Heart left ventricle (tissue), 13 donors: ENCODE measurements around the gene ACBD3.

Experiments
- POLR2A ChIP-seq, 2 donors: fragments of 450-650 bp; IDR thresholded peaks; one replicate each; pipeline ENCODE4 v1.6.1; 2017; ENCODE audit warnings: antibody characterized with exemption in 2 of 2, mild to moderate bottlenecking in 2 of 2, moderate library complexity in 2 of 2
- TF ChIP-seq, protein P1 (sequence below), 12 donors: fragments of 200-600 bp; sonication (generic) in 4 of 12; IDR thresholded peaks; one replicate each; pipeline versions ENCODE4 v1.5.0 to v1.8.0; 2018 to 2022; ENCODE audit warnings: antibody characterized with exemption in 12 of 12, mild to moderate bottlenecking in 5 of 12
- donor health status: ischemic (EF 13 %, LVEDD 7.1; RV severe dilation, severe dysfunction).
- donor health status: DM: no; HTN: yes; CAD: no.
- donor health status: DM: no; HTN: no; CAD: no.
- donor health status: ischemic (EF 25% LVEDD 6.9; RV normal size, moderate dysfunction).
- donor health status: ischemic (EF 25% LVEDD 5.7; RV mildly dilated, moderate dysfunction).
- donor health status: ischemic (EF 35%, LVEDD 5.7; RV mildly dilated, moderate dysfunction).
- donor health status: nonischemic (EF 11% LVEDD 7.7; RV severe dilation, severe dysfunction).
- donor health status: DM: yes; HTN: yes; CAD: no.
- donor health status: PGD.
- donor health status: ischemic (EF 29% LVEDD 5.4; RV normal size, mild dysfunction).
- donor health status: nonischemic (EF 23%, LVEDD 6.1; RV moderate dilation, normal function).

DNA sequence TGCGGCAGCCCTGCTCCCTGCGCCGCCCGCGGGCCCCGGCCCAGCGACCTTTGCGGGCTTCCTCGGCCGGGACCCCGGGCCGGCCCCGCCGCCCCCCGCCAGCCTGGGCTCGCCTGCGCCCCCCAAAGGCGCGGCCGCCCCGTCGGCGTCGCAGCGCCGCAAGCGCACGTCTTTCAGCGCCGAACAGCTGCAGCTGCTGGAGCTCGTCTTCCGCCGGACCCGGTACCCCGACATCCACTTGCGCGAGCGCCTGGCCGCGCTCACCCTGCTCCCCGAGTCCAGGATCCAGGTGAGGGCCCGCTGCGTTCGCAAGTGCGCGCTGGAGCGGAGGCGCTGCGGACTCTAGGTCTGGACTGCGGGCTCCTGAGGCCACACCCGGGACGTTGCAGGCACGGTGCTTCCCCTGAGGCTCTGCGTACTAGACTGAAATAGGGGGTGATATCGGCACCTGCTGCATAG lies 37.3 kb upstream of the ACBD3 start:
- TF ChIP-seq, protein P1, sequence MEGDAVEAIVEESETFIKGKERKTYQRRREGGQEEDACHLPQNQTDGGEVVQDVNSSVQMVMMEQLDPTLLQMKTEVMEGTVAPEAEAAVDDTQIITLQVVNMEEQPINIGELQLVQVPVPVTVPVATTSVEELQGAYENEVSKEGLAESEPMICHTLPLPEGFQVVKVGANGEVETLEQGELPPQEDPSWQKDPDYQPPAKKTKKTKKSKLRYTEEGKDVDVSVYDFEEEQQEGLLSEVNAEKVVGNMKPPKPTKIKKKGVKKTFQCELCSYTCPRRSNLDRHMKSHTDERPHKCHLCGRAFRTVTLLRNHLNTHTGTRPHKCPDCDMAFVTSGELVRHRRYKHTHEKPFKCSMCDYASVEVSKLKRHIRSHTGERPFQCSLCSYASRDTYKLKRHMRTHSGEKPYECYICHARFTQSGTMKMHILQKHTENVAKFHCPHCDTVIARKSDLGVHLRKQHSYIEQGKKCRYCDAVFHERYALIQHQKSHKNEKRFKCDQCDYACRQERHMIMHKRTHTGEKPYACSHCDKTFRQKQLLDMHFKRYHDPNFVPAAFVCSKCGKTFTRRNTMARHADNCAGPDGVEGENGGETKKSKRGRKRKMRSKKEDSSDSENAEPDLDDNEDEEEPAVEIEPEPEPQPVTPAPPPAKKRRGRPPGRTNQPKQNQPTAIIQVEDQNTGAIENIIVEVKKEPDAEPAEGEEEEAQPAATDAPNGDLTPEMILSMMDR (IDR thresholded peaks at IDR 0.05): no peak
- no peak for TF ChIP-seq POLR2A (IDR thresholded peaks at IDR 0.05)
